IMR-90 (cell line): ENCODE results near the gene RCE1. TPM values are rescaled to one million over a fixed set of nuclear protein-coding genes. Genes with fewer than 3 reads are reported as not detected.

ENCODE experiments used
- ATAC-seq: fragments of 200-7000 bp; cut with Tn5 transposase; 2 replicates; pipeline ENCODE4 v1.9.1; 2020; ENCODE audit warnings: low read depth, mild to moderate bottlenecking, moderate library complexity
- BruUV-seq: library from RNA; stranded (reverse); fragments of 400-500 nt; replicated peaks from 2 replicates; lab custom pipeline; 2021; lab: Mats Ljungman, UMichigan
- CTCF ChIA-PET: fragments of 300-600 bp; formaldehyde crosslinking; extraction: SDS; loops from one replicate; lab custom pipeline; 2021; ENCODE audit warnings: antibody characterized with exemption; lab: Yijun Ruan, JAX
- POLR2A ChIA-PET: fragments of 300-600 bp; sonication (Branson Sonifier 250); formaldehyde crosslinking; loops from one replicate; lab custom pipeline; 2022; ENCODE audit warnings: antibody characterized with exemption; ENCODE audit not compliant: unreplicated experiment; lab: Charles Lee
- DNase-seq: peaks from one replicate; pipeline ENCODE4 v3.0.0; 2013
- H2AFZ ChIP-seq: replicated peaks from 2 replicates; pipeline ENCODE3; 2013; ENCODE audit warnings: low read length, mild to moderate bottlenecking; ENCODE audit not compliant: poor library complexity
- H2AK5ac ChIP-seq: 2 replicates; pipeline ENCODE4 v1.6.1; 2013; ENCODE audit warnings: low read depth, low read length, inconsistent platforms
- H2AK9ac ChIP-seq: replicated peaks from 2 replicates; pipeline ENCODE3; 2013; ENCODE audit warnings: mild to moderate bottlenecking, low read depth, low read length, moderate library complexity; ENCODE audit not compliant: poor library complexity
- H2BK120ac ChIP-seq: 2 replicates; pipeline ENCODE4 v1.6.1; 2013; ENCODE audit warnings: low read depth, low read length, inconsistent platforms
- H2BK15ac ChIP-seq: 3 replicates; pipeline ENCODE4 v1.6.1; 2013; ENCODE audit warnings: low read depth, low read length, inconsistent platforms
- H2BK20ac ChIP-seq: 2 replicates; pipeline ENCODE4 v1.6.1; 2013; ENCODE audit warnings: low read depth, mild to moderate bottlenecking, inconsistent platforms, low read length, moderate library complexity
- H2BK5ac ChIP-seq: 2 replicates; pipeline ENCODE4 v1.6.1; 2013; ENCODE audit warnings: mild to moderate bottlenecking, low read depth, low read length, inconsistent platforms; ENCODE audit not compliant: poor library complexity, severe bottlenecking
- H3K14ac ChIP-seq: replicated peaks from 2 replicates; pipeline ENCODE4 v1.6.1; 2013; ENCODE audit warnings: low read depth, low read length, inconsistent platforms
- H3K18ac ChIP-seq: 2 replicates; pipeline ENCODE4 v1.6.1; 2013; ENCODE audit warnings: low read depth, low read length, control low read depth
- H3K23ac ChIP-seq: 2 replicates; pipeline ENCODE4 v1.6.1; 2013; ENCODE audit warnings: low read depth, low read length, inconsistent platforms
- H3K27ac ChIP-seq: 2 replicates; pipeline ENCODE4 v1.5.1; 2013; ENCODE audit warnings: mild to moderate bottlenecking, control low read depth, low read length; ENCODE audit not compliant: insufficient read depth
- H3K27me3 ChIP-seq: 2 replicates; pipeline ENCODE4 v1.6.1; 2013; ENCODE audit warnings: low read length; ENCODE audit not compliant: control insufficient read depth, insufficient read depth
- H3K36me3 ChIP-seq: 2 replicates; pipeline ENCODE4 v1.6.1; 2013; ENCODE audit warnings: low read length, mixed read lengths; ENCODE audit not compliant: control insufficient read depth, insufficient read depth
- H3K4ac ChIP-seq: 2 replicates; pipeline ENCODE4 v1.6.1; 2013; ENCODE audit warnings: low read depth, low read length, inconsistent platforms
- H3K4me1 ChIP-seq: 2 replicates; pipeline ENCODE4 v1.6.1; 2013; ENCODE audit warnings: low read length, mixed read lengths; ENCODE audit not compliant: control insufficient read depth, insufficient read depth
- H3K4me2 ChIP-seq: 2 replicates; pipeline ENCODE4 v1.6.1; 2013; ENCODE audit warnings: low read depth, mild to moderate bottlenecking, control low read depth, low read length, moderate library complexity
- H3K4me3 ChIP-seq: 2 replicates; pipeline ENCODE4 v1.5.1; 2013; ENCODE audit warnings: low read depth, mild to moderate bottlenecking, control low read depth, low read length, moderate library complexity; ENCODE audit not compliant: insufficient read depth
- H3K56ac ChIP-seq: 2 replicates; pipeline ENCODE4 v1.6.1; 2013; ENCODE audit warnings: low read length, inconsistent platforms; ENCODE audit not compliant: insufficient read depth; ENCODE audit errors: extremely low read depth
- H3K79me1 ChIP-seq, 2 experiments: 2 replicates each; pipeline ENCODE4 v1.6.1; 2013; ENCODE audit warnings: low read length in 2 of 2, inconsistent platforms in 1 of 2, low read depth in 1 of 2
- H3K9ac ChIP-seq: 2 replicates; pipeline ENCODE4 v1.6.1; 2013; ENCODE audit warnings: low read depth, low read length, control low read depth
- H3K9me1 ChIP-seq: 2 replicates; pipeline ENCODE4 v1.6.1; 2013; ENCODE audit warnings: low read length, inconsistent platforms; ENCODE audit not compliant: insufficient read depth
- H3K9me3 ChIP-seq: 2 replicates; pipeline ENCODE4 v1.6.1; 2013; ENCODE audit warnings: low read length; ENCODE audit not compliant: control insufficient read depth, insufficient read depth
- H4K20me1 ChIP-seq: 2 replicates; pipeline ENCODE4 v1.6.1; 2013; ENCODE audit warnings: low read length, inconsistent platforms; ENCODE audit not compliant: insufficient read depth
- H4K5ac ChIP-seq: 2 replicates; pipeline ENCODE4 v1.6.1; 2013; ENCODE audit warnings: mild to moderate bottlenecking, low read depth, low read length, control low read depth
- H4K8ac ChIP-seq, 2 experiments: 2 replicates each; pipeline ENCODE4 v1.6.1; 2013; ENCODE audit warnings: low read depth in 2 of 2, low read length in 2 of 2, control low read depth in 1 of 2, inconsistent platforms in 1 of 2
- H4K91ac ChIP-seq: 2 replicates; pipeline ENCODE4 v1.6.1; 2013; ENCODE audit warnings: low read depth, low read length, inconsistent platforms; ENCODE audit not compliant: insufficient read depth
- CHD1 ChIP-seq: IDR thresholded peaks from 2 replicates; pipeline ENCODE4 v1.6.1; 2012; ENCODE audit warnings: low read depth, low read length, improper control_type of control experiment
- CTCF ChIP-seq: conservative IDR thresholded peaks from 2 replicates; pipeline ENCODE4 v1.5.1; 2012; ENCODE audit warnings: mild to moderate bottlenecking, low read depth, low read length, improper control_type of control experiment
- WGBS, 2 experiments: methylation state at CpG; one replicate each; pipeline versions ENCODE4 v1.1.5 to v1.1.7; 2013; ENCODE audit warnings: missing lambda C conversion rate in 2 of 2; ENCODE audit not compliant: insufficient read length in 1 of 2; ENCODE audit errors: extremely low coverage in 2 of 2; 5-methylcytosine and 5-hydroxymethylcytosine counted together
- dilution Hi-C: fragments of 300-500 bp; cut with HindIII; formaldehyde crosslinking; loops from one replicate; pipeline ENCODE4 v1.14.3; 2018; ENCODE audit warnings: low sequenced_read_pairs; ENCODE audit not compliant: unreplicated experiment
- in situ Hi-C: fragments of 300-500 bp; cut with MboI; formaldehyde crosslinking; loops from 3 replicates; pipeline ENCODE4 v1.14.3; 2019; ENCODE audit warnings: low sequenced_read_pairs, inconsistent platforms, mixed read lengths
- intact Hi-C: fragments of 100-400 bp; cut with micrococcal nuclease; formaldehyde crosslinking; loops from 2 replicates; pipeline ENCODE4 v1.10.0; 2022
- polyA plus RNA-seq, 3 experiments: library from polyadenylated mRNA; depleted of rRNA; stranded (reverse); fragments of >200 nt; gene quantifications; 2 replicates each; pipeline ENCODE4 v1.2.3, GENCODE V29; 2012; ENCODE audit warnings: low replicate concordance in 1 of 3
- total RNA-seq: library from RNA; depleted of rRNA; stranded (reverse); fragments of >200 nt; gene quantifications from 2 replicates; pipeline ENCODE4 v1.2.3, GENCODE V29; 2012

Gene RCE1
- total and polyA plus RNA-seq, 2 of the 4 experiments (the other 2 are of a cell fraction), result 6.6 to 19.4 TPM

- Histone ChIP-seq H3K27me3 (no peaks in the 10 kb centered on the region), H3K18ac (no peak overlapping the region), H2BK120ac (peak overlapping the region; percentile 72), H3K4me1 (peaks cover 49% of the 10 kb centered on the region), H2BK5ac (peak overlapping the region; percentile 62), H3K9me3 (no peaks in the 10 kb centered on the region), H2BK15ac (peak overlapping the region; percentile 27; the same call in 1 of the 3 replicates), H3K9ac (no peak overlapping the region), H2AFZ (peak overlapping the region; percentile 64), H3K14ac (no peak overlapping the region; the same call in 1 of the 2 replicates), H3K23ac (no peak overlapping the region), H4K91ac (peak overlapping the region; percentile 81; the same call in 1 of the 2 replicates), H3K4me2 (no peak overlapping the region), H2AK5ac (peak overlapping the region; percentile 90), H4K20me1 (no peaks in the 10 kb centered on the region), H3K56ac (no peak overlapping the region), H4K8ac (peak overlapping the region; percentile 28 to 78; a peak in 2 of 4 replicates), H3K4ac (peak overlapping the region; percentile 83), H4K5ac (peak overlapping the region; percentile 77), H3K9me1 (peaks cover 12% of the 10 kb centered on the region; the same call in 1 of the 2 replicates), H2BK20ac (peak overlapping the region; percentile 34; the same call in 1 of the 2 replicates), H3K36me3 (no peaks in the 10 kb centered on the region), H3K27ac (no peak overlapping the region), H2AK9ac (peak overlapping the region; percentile 87), H3K4me3 (no peak overlapping the region), H3K79me1 (peaks cover 0 to 31% of the 10 kb centered on the region in 2 experiments; a peak in 2 of 4 replicates)
- DNase-seq, result no peak
- no TSS peak for BruUV-seq
- ChIA-PET POLR2A (no interaction called here), CTCF (interaction anchor here (0.5 to 1.5 kb wide), 4 partner anchors 10 to 1396 kb away, joined by 3 to 4 read pairs (median 4); partner anchors contain the start of gene RCE1)
- in situ Hi-C loops (no loop called here), dilution Hi-C loops (no loop called here), intact Hi-C loops (loop anchor here (1.0 to 5.0 kb wide), 2 partner anchors 75 to 188 kb away; partner anchors contain the start of gene PC)
- TF ChIP-seq CHD1, result no peak
- no peak for TF ChIP-seq CTCF
- 50% methylated on average over 8 of the region's 14 CpGs; no CpG with 5 or more reads in 1 of the 2 experiments for WGBS, 2 experiments
- ATAC-seq, result no peak
Measured at GRCh38 chr11:66882561-66883015, 39.3 kb downstream of the RCE1 start.
